Stimulated activated CD4-positive, alpha-beta T cell treated with anti-CD3 and anti-CD28 coated beads, Interleukin-12 subunit alpha, Interleukin-12 subunit beta, amount 100 ng/mL, for 24 hours (primary cell): ENCODE data around the gene ANKRD53.
"Not testable (repeated sequence)": the region's sequence is repeated elsewhere in the genome, so short reads cannot be mapped to it uniquely, and the experiment has no call there.

Source experiments
- DNase-seq, 2 experiments: peaks; one replicate each; pipeline ENCODE4 v3.0.0-alpha.2; 2020; ENCODE audit warnings: low read depth in 2 of 2

The ANKRD53 gene

GRCh38 chr2:70990216-70990615, 11.8 kb downstream of the ANKRD53 start:
- no peak for DNase-seq

DNA sequence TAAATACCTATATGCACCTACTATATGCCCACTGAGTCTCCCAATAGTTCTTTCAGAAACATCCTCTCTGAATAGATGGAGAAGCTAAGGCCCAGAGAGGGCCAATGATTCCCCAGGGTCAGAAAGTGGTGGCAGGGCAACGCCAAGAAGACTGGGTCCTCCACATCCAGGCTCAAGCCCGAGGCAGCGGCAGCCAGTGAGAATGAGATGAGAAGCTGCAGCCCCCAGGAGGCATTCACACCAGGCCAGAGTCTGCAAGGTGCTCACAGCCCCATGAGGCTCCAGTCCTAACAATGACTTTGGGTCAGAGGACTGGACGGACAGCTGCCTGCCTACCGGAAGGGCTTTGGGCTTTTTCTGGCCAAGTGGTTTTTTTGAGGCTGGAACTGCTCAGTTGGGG, 12.7 kb downstream of the ANKRD53 start:
- no peak for DNase-seq

GRCh38 chr2:70991742-70992141, 13.3 kb downstream of the ANKRD53 start:
- no peak for DNase-seq

DNA sequence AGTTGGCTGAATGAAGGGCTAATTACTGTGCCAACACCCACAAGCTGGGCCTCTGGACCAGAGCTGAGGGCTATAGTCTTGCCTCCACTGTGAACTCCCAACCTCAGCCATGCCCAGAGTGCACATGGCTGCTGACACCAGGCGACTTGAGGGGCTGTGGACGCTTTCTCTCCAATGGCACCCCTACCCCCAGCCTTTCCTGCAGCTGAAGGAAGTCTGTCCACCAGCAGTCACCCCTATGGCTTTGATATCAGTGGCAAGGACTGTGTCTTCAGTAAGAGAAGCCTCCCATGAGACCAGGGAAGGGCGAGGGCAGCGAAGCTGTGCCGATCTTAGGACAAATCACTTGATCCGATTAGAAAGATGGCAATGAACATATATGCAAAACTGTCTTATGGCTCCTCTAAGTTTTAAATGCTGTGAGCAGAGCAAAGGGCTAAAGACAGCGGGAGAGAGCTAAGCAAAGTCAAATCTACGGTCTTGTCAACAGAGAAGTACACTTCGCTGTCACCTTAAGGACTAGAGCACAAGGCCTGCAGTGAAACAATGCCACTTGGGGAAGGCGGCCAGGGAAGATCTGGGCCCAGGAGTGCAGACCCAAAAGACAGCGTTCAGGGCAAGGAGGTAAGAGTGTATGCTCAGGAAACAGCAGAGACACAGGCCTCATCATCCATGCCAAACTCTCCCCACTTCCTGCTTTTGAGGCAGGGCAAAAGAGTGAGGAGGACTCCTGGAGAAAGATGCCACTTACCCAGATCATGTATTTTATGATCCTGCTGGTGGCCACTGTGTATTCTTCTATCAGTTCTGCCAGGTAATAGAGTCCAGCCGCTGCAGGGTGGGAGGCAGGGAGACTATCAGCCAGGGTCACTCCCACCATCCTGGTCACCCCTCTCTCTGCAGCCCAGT, 14.8 kb downstream of the ANKRD53 start:
- DNase-seq, result no peak

DNA sequence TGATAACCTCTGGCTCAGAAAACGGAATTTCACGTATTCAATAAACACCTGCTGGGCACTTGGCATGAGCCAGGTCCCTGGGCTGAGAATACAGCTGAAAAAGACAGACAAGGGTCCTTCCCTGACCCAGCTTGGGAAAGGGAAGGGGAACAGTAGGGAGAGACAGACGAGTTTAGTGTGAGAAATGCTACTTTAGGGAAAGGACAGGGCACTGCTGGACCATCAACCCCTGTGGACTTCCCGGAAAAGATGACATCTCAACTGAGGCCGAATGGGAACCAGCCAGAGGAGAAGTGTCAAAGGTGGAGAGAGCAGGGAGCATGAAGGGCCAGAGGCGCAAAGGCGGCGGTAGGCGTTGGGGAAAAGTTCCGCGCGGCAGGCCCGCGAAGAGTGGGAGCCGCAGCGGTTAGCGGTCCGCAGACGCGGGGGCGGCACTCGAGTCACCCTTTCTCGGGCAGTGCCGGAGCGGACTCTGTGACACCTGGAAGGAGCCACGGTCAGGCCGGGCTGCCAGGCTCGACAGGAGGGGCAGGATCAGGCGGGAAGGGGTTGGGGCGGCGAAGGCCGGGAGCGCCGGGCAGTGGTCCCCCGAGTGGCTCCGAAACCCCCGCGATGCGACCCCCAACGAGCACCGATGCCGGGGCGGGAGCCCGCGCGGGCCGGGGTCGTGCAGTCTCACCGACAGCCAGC, 15.7 kb downstream of the ANKRD53 start:
- peak in 1 of 2 experiments; percentile 46 for DNase-seq

- peak; percentile 77 to 86 for DNase-seq
Observed at GRCh38 chr2:70994699-70995425, 16.4 kb downstream of the ANKRD53 start, which contains the start of gene TEX261. TEX261 (minus strand) TSS chr2:70994873; CDS start chr2:70994757, 116 bp downstream.

- no peak for DNase-seq
Observed at GRCh38 chr2:70995426-70995729, 16.9 kb downstream of the ANKRD53 start.

- DNase-seq, result not testable (repeated sequence)
Observed at GRCh38 chr2:70998885-70999284, 20.5 kb downstream of the ANKRD53 start.

DNA sequence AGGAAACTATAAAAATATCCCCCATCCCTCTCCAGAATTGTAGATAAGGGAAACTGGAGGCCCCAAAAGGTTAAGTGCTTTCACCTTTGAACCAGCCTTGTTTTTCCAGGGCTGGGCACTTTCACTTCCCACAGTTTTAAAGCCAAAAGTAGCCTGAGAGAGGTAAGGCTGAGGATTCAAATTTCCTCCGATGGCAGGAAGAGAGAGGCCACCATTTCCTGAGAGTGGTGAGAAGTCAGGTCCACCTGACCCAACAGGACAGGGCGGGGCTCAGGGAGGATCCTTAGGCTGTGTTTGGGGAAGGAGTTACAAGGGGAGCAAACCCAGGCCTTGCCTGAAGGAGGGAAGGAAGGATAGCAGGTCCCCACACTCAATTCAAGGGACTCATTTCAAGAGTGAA, 20.9 kb downstream of the ANKRD53 start:
- DNase-seq, result no peak

GRCh38 chr2:70999931-71000330, 21.5 kb downstream of the ANKRD53 start:
- DNase-seq, result not testable (repeated sequence)

DNA sequence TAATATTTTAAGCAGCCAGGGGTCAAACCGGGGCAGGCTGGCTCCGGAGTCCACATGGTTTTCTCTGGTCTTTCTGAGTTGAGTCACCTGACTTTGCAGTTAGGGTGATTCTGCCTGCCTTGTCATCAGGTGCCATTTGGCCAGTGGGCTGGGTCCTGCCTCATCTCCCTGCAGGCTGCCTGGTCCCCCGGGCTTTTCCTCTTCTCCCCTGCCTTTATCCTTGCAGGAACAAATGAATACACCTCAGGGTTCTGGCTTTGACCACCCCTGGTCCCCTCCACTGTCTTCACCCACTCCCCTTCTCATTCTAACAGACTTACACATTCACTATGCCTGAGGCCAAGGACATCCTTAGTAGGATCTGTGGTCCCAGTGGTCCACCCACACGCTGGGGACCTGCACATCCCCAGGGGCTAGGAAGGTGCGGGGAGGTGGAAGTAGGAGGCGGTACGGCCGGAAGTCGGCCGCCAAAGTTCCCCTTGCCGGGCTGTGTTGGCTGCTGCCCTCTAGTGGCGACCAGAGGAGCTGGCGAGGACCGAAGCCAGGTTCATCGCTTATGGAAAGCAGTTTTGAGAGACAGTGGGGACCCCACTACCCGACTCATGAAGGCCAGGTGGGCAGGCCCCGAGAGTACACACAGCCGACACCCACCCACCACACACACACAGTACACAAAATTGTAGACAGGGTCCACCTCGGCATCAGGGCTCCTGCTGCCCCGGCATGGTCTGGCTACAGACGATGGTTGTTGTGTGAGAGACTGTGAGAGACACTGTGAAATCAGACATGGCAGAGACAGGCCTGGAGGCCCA, 22.6 kb downstream of the ANKRD53 start:
- DNase-seq, result peak; percentile 68 to 77

GRCh38 chr2:71001592-71001927, 23.1 kb downstream of the ANKRD53 start:
- no peak for DNase-seq

- DNase-seq, result no peak
Observed at GRCh38 chr2:71001981-71002570, 23.6 kb downstream of the ANKRD53 start.

DNA sequence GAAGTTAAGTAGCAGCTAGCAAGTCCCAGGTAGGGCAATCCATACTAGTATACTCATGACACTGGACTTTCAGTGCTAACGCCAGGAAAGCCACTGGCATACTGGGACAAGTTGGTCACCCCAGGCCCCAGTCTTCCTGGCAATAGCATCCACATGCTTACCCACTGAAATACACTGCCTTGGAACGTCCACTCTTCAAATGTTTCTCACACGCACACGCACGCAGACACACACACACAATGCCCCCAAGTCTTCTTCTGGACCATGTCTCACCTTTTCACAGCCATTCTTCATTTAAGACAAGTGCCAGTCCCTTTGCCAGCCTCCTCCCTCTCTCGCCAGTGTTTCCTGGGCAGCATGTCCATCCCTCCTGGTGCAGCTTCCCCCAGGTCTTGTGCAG, 25.0 kb downstream of the ANKRD53 start:
- DNase-seq, result no peak

DNA sequence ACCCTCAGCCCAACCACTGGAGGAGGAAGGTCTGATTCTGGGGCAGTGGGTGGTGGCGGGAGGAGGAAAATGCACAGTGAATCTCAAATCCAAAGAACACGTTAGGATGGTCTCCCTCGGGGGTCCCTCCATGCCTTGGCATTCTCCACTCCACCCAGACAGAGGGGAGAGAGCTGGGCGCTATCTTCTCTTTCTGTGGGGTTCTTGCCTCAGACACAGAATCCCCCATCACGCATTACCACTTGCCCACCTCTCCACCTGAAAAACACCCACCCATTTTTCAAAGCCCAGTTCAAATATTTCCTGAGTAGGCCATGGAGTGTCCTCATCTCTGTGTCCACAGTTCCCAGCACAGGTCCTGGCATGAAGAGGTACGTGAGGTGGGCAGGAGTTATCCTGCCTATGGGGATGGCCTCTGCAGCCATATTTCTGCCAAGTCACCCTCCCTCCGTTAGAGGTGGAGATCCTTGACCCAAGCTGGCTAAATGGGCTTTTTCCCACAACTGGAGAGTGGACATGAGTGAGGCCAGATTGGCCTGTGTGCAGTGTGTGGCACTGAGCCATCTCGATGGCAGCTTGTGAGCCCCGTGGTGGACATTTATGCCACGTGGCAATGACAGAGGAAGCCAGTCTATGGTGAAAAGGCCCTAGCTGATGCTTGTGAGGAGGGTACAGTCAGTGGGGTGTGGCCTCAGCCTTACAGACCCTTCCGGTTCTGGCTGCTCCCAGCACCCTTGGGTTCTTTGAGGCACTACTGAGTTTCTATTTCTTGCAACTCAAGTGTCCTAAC, 25.7 kb downstream of the ANKRD53 start:
- DNase-seq, result no peak

DNA sequence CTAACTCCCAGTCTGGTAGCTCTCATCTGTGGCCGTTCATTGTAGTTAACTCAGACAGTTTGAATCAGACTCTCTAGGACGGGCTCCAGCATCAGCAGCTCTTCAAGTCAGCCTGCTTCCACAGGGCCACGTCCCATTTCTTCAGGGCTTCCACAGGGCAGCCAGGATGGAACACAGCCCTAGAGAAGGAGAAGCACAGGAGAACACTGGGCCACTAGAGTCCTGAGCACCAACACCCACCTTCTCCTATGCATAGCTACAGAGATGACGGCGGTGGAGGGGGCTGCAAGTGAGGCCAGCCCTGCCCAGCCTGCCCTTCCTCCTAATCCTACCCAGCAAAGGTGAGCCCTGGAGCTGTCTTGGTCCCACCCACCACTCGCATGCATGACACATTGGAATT, 26.4 kb downstream of the ANKRD53 start:
- DNase-seq, result no peak

- no peak for DNase-seq
Observed at GRCh38 chr2:71005271-71006202, 27.1 kb downstream of the ANKRD53 start.

DNA sequence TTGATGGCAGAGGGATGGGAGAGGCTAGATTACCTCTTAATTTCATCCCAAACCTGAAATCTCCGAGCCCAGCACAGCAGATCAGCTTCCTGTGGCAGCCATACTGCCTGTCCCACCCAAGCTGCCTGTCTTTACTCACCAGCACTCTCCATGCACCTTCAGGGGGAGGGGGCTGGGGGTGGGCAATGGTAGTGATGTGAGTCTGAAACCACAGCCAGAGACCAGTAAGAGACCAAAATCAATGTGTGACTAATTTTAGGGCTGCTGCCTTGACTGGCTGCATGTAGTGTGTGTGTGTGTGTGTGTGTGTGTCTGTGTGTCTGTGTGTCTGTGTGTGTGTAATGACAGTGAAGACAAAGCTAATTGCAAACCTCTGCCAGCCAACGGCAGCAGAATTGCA, 27.9 kb downstream of the ANKRD53 start:
- DNase-seq, result no peak
